ENCODE results near the gene EIF5. TPM values are rescaled to one million over a fixed set of nuclear protein-coding genes. Genes with fewer than 3 reads are reported as not detected.

Gene EIF5
- 100 to 1,000 TPM; 246 to 287 TPM for total RNA-seq
- long read RNA-seq, full-length matches to known transcripts: 49 of 101 reads
- long read RNA-seq, partial matches to known transcripts: 43 of 101 reads
- long read RNA-seq, other reads (novel, unspliced or antisense): 9 of 101 reads

DNA sequence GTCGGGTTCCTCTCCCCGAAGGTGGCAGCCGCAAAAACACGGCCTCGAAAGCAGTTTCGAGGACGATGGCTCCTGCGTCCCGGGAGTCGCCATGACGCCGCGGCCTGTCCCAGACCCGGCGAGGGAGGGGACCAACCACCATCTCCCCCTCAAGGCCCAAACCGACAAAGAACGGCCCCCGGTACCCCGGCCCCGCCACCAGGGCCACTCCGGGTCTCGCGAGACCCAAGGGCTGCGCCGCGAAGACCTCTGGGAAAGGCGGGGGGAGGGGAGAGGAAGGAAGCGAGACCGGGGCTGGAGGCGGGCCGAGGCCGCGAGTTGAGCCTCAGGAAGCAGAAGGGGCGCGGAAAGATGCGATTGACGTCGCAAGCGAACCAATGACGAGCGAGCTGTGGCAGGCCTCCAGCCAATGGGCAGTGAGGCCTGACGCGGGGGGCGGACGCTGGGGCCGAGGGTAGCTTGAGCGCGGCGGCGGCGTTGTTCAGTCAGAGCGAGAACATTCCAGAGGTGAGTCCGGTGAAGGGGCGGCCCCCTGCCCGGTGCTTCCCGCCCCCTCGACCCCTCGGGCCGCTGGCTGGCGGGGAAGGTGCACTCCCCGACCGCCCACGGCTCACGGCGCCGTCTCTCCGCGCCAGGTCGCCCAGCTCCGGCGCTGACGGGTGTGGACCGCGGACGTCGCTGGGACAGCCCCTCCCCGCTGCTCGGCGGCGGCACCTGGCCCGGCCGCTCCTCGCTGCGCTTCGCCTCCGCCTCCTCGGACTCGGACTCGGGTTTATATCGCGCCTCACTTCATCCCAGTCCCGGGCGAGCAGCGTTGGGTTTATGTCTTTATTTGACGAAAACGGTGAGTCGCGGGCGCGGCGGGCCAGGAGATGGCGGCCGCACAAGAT, at the start of gene EIF5:
EIF5 (plus strand) TSS at position 484 of the 890 bp plus-strand sequence. CDS start 1,624 bp downstream, outside the sequence.
- intact Hi-C loops (cut with DNase I): loop anchor here in 1 of 2 donors (10.0 kb wide), 1 partner anchor 51 kb away; the partner anchor contains the start of gene MARK3
- ATAC-seq: peak; percentile 95 to 96
- DNase-seq: peak; percentile 99

DNA sequence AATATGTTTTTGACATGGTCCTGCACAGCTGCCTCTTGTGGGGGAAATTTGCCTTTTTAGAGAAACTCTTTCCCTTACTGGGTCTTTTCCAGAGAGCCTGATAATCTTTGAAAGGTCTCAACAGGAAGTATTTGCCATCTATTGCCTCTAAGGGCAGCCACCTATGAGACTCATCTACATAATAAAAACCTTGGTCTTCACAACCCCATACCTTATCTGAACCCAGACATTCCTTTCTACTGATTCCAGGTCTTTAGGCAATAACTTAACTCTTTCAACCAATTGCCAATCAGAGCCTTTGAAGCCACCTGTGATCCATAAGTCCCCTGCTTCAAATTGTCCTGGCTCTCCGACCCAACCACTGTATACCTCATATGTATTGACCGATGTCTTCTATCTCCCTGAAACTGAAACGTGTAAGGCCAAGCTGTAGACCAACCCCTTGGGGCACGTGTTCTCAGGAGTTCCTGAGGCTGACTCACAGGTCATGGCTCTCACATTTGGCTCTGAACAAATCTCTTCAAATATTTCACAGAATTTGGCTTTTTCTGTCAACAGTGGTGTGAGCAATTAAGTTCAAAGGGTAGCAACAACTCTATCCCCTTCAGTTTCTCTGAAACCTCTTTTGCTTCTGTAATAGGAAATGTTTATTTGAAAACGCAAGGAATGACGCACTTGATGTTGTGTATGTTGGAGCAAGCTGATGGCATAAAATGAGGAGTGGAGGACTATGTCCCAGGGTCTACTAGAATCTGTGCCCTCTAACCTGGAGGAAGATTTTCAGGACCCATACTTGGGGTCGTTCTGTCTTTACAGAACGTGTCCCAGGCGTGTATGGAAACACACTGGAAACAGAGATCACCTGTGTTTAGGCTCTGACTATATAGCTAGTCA, 49.2 kb upstream of the EIF5 start:
- ATAC-seq (peak in 1 of 2 donors; percentile 74), DNase-seq (no peak)
- intact Hi-C loops (cut with DNase I): no loop called here

DNA sequence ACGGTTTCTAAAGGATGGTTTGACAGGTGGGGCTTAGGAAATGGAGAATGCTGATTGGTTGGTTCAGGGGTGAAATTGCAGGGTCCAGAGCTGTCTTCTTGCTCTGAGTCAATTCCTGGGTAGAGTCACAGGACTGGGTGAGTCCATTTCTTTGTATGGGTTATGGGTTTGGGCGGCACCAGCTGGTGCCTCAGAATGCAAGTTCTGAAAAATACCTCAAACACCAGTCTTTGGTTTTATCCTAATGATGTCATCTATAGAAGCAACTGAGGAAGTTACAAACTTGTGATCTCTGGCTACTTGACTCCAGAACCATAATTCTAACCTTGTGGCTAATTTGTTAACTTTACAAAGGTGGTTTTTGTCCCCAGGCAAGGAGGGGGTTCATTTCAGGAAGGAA, 47.6 kb upstream of the EIF5 start:
- intact Hi-C loops (cut with DNase I): no loop called here
- ATAC-seq (no peak), DNase-seq (no peak)

DNA sequence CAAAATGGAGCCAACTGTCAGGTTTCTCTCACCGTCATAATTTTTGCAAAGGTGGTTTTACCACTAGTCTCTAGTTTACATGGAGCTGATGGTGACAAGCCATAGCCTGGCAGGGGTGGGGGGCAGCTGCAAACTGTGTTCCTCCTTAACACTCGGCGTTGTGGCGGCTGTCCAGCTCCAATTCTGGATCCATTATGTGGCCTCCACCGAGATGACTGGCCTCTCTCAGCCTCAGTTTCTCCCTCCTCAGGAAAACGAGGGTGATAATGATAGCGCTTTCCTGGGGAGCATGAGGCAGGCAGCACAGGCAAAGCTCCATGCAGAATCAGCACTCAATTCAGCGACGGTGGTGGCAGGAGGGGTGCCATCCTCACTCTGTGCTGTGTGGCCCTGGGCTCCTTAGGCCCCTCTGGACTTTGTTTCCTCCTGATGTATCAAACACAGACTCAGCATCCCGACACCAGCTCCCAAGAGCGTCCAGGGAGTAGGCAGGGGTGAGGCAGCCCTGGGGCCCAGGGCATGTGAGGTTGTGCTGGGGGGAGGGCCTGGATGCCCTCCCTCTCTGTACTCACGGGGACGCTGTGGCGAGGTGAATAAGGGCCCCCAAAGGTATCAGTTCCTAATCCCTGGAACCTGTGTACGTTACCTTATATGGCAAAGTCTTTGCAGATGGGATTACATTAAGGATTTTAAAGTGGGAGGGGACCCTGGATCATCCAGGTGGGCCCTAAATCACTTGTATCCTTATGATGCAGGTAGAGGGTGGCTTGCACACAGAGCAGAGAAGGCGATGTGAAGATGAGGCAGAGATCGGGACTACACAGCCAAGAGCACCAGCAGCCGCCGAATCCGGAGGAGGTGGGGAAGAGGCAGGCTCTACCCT, 46.8 kb upstream of the EIF5 start:
- intact Hi-C loops (cut with DNase I): no loop called here
- no peak for DNase-seq
- no peak for ATAC-seq

DNA sequence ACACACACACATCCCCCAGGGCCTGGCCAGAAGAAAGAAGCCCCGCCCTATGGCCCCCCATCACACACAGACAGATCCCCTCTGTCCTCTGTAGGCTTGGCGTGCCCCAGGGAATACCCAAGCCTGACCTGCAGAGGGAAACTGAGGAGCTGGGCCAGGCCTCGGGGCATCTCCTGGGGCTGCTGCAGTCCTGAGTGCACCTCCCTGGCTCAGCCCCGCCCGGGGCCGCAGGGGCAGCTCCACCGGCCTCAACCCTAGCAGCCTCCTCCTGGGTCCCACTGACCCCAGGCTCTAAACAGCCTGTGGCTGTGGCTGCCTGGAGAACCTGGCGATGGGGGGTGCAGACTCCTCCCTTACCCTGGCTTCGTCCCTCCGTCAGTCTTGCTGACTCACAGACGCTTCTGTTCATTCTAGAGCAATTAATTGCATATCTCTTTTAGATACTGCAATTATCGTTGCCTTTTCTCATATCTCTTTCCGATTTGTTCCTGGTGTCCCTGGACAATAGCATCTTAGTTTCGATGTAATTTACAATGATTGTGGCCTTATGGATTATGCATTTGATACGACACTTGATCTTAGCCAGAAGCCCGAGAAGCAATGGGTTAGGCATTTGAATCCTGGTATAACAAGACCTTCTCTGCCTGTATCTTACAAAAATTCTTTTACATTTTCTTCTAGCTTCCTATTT, 45.8 kb upstream of the EIF5 start:
- DNase-seq (no peak), ATAC-seq (no peak)
- intact Hi-C loops (cut with DNase I): no loop called here

DNA sequence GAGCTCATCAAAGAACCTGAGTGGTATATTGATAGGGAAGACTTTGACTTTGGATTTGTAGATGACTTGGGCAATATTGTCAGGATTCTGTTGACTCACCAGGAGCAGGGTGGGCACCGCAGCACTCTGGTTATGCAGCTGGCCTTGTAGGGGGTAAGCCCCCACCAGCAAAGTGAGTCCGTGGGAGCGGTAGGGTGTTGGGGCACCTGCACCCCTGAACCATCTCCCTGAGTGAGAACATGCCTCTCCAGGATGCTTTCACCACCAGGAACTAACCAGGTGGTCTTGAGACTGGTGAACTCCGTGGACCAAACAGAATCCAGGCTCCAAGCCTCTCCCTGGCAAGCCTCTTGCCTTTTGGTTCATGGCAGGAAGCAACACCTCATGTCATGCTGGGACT, 44.0 kb upstream of the EIF5 start:
- intact Hi-C loops (cut with DNase I): loop anchor here (5.0 to 10.0 kb wide), 4 partner anchors 105 to 203 kb away; no protein-coding TSS in a partner anchor
- no peak for DNase-seq
- ATAC-seq: no peak

- no peak for DNase-seq
- intact Hi-C loops (cut with DNase I): loop anchor here (5.0 to 10.0 kb wide), 4 partner anchors 106 to 203 kb away; no protein-coding TSS in a partner anchor
- no peak for ATAC-seq
These were observed 43.5 kb upstream of the EIF5 start for GRCh38 chr14:103290494-103290893.

DNA sequence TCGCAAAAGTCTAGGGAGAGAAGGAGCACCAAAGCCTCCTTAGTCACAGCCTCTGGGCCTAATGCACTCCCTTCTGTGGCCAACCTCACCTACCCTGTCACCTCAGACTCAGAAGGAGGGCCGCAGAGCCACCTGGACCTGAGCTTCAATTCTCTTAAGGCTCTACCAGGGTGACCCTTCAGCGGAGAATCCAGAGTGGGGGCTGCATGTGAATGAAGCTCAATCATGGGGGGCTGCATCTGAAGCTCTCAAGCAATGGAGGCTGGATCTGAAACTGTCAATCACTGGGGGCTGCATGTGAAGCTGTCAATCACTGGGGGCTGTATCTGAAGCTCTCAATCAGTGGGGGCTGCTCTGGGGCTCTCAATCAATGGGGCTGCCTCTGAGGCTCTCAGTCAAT, 43.1 kb upstream of the EIF5 start:
- ATAC-seq (no peak), DNase-seq (no peak)
- intact Hi-C loops (cut with DNase I): loop anchor here (5.0 to 10.0 kb wide), 4 partner anchors 106 to 204 kb away; no protein-coding TSS in a partner anchor

- intact Hi-C loops (cut with DNase I): loop anchor here (2.0 to 10.0 kb wide), 5 partner anchors 106 to 205 kb away; no protein-coding TSS in a partner anchor
- DNase-seq: peak; percentile 80
- peak; percentile 88 to 92 for ATAC-seq
These were observed 41.3 kb upstream of the EIF5 start for GRCh38 chr14:103292426-103293374.

DNA sequence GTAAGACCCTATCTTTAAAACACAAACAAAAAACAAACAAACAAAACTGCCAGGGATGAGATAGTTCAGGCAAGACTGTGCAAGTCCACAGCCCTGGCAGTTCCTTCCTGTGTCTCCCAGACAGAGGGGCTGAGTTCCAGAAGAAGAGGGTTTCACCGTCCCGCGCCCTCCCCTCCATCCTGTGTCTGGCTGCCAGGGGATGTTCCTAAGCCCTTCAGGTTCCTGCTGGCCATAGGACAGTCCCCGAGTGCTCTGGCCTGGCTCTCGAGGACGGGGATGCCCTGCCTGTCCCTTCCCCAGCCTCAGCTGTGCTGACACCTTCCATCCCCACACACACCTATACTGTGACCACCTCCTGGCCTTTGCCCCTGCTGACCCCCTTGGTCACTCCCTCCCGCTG, 40.6 kb upstream of the EIF5 start:
- no peak for ATAC-seq
- intact Hi-C loops (cut with DNase I): loop anchor here (2.0 to 10.0 kb wide), 5 partner anchors 107 to 206 kb away; no protein-coding TSS in a partner anchor
- DNase-seq: no peak

GRCh38 chr14:103294091-103294490, 39.9 kb upstream of the EIF5 start:
- DNase-seq (no peak), ATAC-seq (no peak)
- intact Hi-C loops (cut with DNase I): loop anchor here (5.0 to 10.0 kb wide), 4 partner anchors 109 to 207 kb away; no protein-coding TSS in a partner anchor

GRCh38 chr14:103296007-103296406, 38.0 kb upstream of the EIF5 start:
- intact Hi-C loops (cut with DNase I): loop anchor here in 1 of 2 donors (10.0 kb wide), 1 partner anchor 111 kb away; no protein-coding TSS in a partner anchor
- no peak for ATAC-seq
- no peak for DNase-seq

GRCh38 chr14:103296987-103297386, 37.0 kb upstream of the EIF5 start:
- intact Hi-C loops (cut with DNase I): loop anchor here in 1 of 2 donors (10.0 kb wide), 1 partner anchor 112 kb away; no protein-coding TSS in a partner anchor
- DNase-seq (no peak), ATAC-seq (no peak)

- intact Hi-C loops (cut with DNase I): loop anchor here in 1 of 2 donors (10.0 kb wide), 1 partner anchor 114 kb away; no protein-coding TSS in a partner anchor
- ATAC-seq (no peak), DNase-seq (no peak)
These were observed 35.4 kb upstream of the EIF5 start for GRCh38 chr14:103298620-103299019.

DNA sequence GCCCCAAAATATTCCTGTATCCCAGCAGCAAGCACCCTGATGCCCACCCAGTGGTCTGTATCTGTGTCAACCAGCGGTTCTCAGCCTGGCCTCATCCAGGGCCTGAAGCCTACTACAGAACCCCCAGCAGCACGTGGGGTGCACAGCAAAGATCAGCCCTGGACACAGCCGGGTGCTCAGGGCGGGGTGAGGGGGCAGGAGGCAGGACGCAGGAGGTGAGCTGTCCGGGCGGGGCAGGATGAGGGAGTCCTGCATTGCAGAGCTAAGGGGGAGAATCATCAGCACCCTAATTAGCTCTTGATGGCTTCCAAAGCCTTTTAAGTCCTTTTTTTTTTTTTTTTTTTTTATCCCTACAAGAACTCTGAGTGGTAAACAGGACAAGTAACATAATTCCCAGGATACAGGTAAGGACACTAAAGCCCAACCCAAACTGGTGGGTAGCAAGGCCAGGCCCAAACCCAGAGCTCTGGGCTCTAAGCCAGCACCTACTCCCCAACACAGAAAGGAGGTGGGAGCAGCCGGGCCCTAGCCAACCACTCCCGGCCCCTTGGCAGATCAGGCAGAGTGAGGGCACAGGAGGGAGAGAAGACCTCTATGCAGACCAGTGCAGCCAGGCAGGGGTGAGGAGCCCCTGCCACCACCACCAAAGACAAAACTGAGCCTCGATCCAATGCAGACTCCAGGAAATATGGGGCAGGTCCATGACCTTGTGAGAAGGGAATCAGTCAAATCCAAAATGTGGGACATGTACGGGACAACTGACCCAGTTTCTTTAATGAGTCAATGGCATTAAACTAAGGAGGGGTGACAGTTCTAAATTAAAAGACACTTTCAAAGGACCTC, 32.3 kb upstream of the EIF5 start:
- intact Hi-C loops (cut with DNase I): no loop called here
- no peak for DNase-seq
- peak in 1 of 2 donors; percentile 72 for ATAC-seq

Data from left cardiac atrium (tissue), 4 donors.